A549 (cell line): ENCODE results near the gene C9orf57.

Source experiments
- CHD4 ChIP-seq: fragments of 200-600 bp; sonication (generic); IDR thresholded peaks from 2 replicates; pipeline ENCODE4 v1.6.1; 2016; ENCODE audit warnings: antibody characterized with exemption, mild to moderate bottlenecking, borderline replicate concordance
- EHF ChIP-seq: fragments of 250-450 bp; sonication (Bioruptor Pico); IDR thresholded peaks from 2 replicates; pipeline ENCODE4 v1.5.0; 2020; ENCODE audit warnings: mild to moderate bottlenecking
- EP300 ChIP-seq, 2 experiments: fragments of >200 bp; sonication (Bioruptor Twin); formaldehyde crosslinking; IDR thresholded peaks; 2 replicates in 1 of 2; 3 replicates in 1 of 2; pipeline ENCODE4 v1.6.1; 2016 to 2017
- ESRRA ChIP-seq: fragments of 150-350 bp; IDR thresholded peaks from 2 replicates; pipeline ENCODE4 v1.6.1; 2014; ENCODE audit warnings: mild to moderate bottlenecking, low read length, borderline replicate concordance
- FOSB ChIP-seq: fragments of 250-450 bp; sonication (Bioruptor Pico); IDR thresholded peaks from 2 replicates; pipeline ENCODE4 v1.5.0; 2020; ENCODE audit warnings: mild to moderate bottlenecking, moderate library complexity
- HES2 ChIP-seq: fragments of >200 bp; sonication (Bioruptor Twin); formaldehyde crosslinking; IDR thresholded peaks from 2 replicates; pipeline ENCODE4 v1.6.1; 2016
- MAX ChIP-seq: IDR thresholded peaks from 2 replicates; pipeline ENCODE4 v1.6.1; 2012
- MAZ ChIP-seq: fragments of 150-350 bp; IDR thresholded peaks from 2 replicates; pipeline ENCODE4 v1.6.1; 2014; ENCODE audit warnings: antibody characterized with exemption, low read depth, low read length, borderline replicate concordance
- MYC ChIP-seq: IDR thresholded peaks from 2 replicates; pipeline ENCODE4 v1.6.1; 2012; ENCODE audit warnings: mild to moderate bottlenecking, inconsistent platforms, low read length, improper control_type of control experiment, borderline replicate concordance
- POLR2A ChIP-seq: IDR thresholded peaks from 2 replicates; pipeline ENCODE4 v1.6.1; 2012; ENCODE audit warnings: mild to moderate bottlenecking, low read length
- SMC3 ChIP-seq: fragments of >200 bp; sonication (Bioruptor Twin); formaldehyde crosslinking; IDR thresholded peaks from 3 replicates; pipeline ENCODE4 v1.6.1; 2018; ENCODE audit warnings: inconsistent platforms
- SREBF2 ChIP-seq: fragments of 450-650 bp; IDR thresholded peaks from 2 replicates; pipeline ENCODE4 v1.6.1; 2014; ENCODE audit warnings: mild to moderate bottlenecking, moderate library complexity
- TF ChIP-seq, protein P1 (sequence below): fragments of 250-450 bp; sonication (Bioruptor Pico); IDR thresholded peaks from 2 replicates; pipeline ENCODE4 v1.5.0; 2021; ENCODE audit warnings: mild to moderate bottlenecking, moderate library complexity, borderline replicate concordance
- TF ChIP-seq, protein P2 (sequence below): fragments of >200 bp; sonication (Bioruptor Twin); formaldehyde crosslinking; IDR thresholded peaks from 3 replicates; pipeline ENCODE4 v1.5.1; 2016

- TF ChIP-seq, protein P1, sequence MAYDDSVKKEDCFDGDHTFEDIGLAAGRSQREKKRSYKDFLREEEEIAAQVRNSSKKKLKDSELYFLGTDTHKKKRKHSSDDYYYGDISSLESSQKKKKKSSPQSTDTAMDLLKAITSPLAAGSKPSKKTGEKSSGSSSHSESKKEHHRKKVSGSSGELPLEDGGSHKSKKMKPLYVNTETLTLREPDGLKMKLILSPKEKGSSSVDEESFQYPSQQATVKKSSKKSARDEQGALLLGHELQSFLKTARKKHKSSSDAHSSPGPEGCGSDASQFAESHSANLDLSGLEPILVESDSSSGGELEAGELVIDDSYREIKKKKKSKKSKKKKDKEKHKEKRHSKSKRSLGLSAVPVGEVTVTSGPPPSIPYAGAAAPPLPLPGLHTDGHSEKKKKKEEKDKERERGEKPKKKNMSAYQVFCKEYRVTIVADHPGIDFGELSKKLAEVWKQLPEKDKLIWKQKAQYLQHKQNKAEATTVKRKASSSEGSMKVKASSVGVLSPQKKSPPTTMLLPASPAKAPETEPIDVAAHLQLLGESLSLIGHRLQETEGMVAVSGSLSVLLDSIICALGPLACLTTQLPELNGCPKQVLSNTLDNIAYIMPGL (CRISPR knock-in tag) = no peak
- TF ChIP-seq MAX (no peak), SREBF2 (no peak), MYC (no peak), FOSB (CRISPR knock-in tag) (no peak), CHD4 (no peak), EHF (CRISPR knock-in tag) (no peak), ESRRA (no peak), SMC3 (no peak), EP300 (IDR thresholded peaks at IDR 0.05) (no peak), POLR2A (no peak), MAZ (no peak), HES2 (no peak)
- TF ChIP-seq, protein P2, sequence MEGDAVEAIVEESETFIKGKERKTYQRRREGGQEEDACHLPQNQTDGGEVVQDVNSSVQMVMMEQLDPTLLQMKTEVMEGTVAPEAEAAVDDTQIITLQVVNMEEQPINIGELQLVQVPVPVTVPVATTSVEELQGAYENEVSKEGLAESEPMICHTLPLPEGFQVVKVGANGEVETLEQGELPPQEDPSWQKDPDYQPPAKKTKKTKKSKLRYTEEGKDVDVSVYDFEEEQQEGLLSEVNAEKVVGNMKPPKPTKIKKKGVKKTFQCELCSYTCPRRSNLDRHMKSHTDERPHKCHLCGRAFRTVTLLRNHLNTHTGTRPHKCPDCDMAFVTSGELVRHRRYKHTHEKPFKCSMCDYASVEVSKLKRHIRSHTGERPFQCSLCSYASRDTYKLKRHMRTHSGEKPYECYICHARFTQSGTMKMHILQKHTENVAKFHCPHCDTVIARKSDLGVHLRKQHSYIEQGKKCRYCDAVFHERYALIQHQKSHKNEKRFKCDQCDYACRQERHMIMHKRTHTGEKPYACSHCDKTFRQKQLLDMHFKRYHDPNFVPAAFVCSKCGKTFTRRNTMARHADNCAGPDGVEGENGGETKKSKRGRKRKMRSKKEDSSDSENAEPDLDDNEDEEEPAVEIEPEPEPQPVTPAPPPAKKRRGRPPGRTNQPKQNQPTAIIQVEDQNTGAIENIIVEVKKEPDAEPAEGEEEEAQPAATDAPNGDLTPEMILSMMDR = no peak
These were observed 37.6 kb downstream of the C9orf57 start for GRCh38 chr9:72022841-72023240.
